Measurements from ENCODE around the gene REG4.
A peak's percentile ranks its signal among the peaks of the same experiment; 100 is the strongest.

REG4 gene

GRCh38 chr1:119778886-119779560, 32.2 kb downstream of the REG4 start:
- no peak for DNase-seq

- no peak for DNase-seq
Measured at GRCh38 chr1:119778359-119778758, 32.9 kb downstream of the REG4 start.

- no peak for DNase-seq
Measured at GRCh38 chr1:119774746-119775490, 36.3 kb downstream of the REG4 start.

- DNase-seq, result no peak
Measured at GRCh38 chr1:119773711-119774241, 37.5 kb downstream of the REG4 start.

GRCh38 chr1:119772298-119772697, 39.0 kb downstream of the REG4 start:
- no peak for DNase-seq

GRCh38 chr1:119771770-119772169, 39.5 kb downstream of the REG4 start:
- no peak for DNase-seq

- peak; percentile 35 for DNase-seq
Measured at GRCh38 chr1:119771016-119771415, 40.2 kb downstream of the REG4 start.

GRCh38 chr1:119768778-119769177, 42.5 kb downstream of the REG4 start, which contains the start of gene HMGCS2:
TSS of gene HMGCS2 (minus strand) at chr1:119768905. CDS start at chr1:119768844, 61 bp downstream.
- no peak for DNase-seq

GRCh38 chr1:119767486-119767885, 43.8 kb downstream of the REG4 start:
- no peak for DNase-seq

GRCh38 chr1:119766374-119766794, 44.9 kb downstream of the REG4 start:
- DNase-seq, result no peak

- no peak for DNase-seq
Measured at GRCh38 chr1:119764220-119764619, 47.0 kb downstream of the REG4 start.

- DNase-seq, result no peak
Measured at GRCh38 chr1:119762953-119763352, 48.3 kb downstream of the REG4 start.

- DNase-seq, result no peak
Measured at GRCh38 chr1:119762409-119762808, 48.9 kb downstream of the REG4 start.

GRCh38 chr1:119758584-119758983, 52.7 kb downstream of the REG4 start:
- DNase-seq, result no peak

- DNase-seq, result no peak
Measured at GRCh38 chr1:119752592-119752991, 58.7 kb downstream of the REG4 start.

- DNase-seq, result peak; percentile 12
Measured at GRCh38 chr1:119748040-119748439, 63.2 kb downstream of the REG4 start.

- no peak for DNase-seq
Measured at GRCh38 chr1:119747451-119747850, 63.8 kb downstream of the REG4 start.

- no peak for DNase-seq
Measured at GRCh38 chr1:119745034-119745433, 66.2 kb downstream of the REG4 start.

GRCh38 chr1:119744598-119744942, 66.7 kb downstream of the REG4 start:
- DNase-seq, result no peak

All from hematopoietic multipotent progenitor cell treated with erythropoietin and hydrocortisone succinate and interleukin-3 and kit ligand, for 4 days (in vitro differentiated cells).